ENCODE data around the gene DPP4.

Gene DPP4

DNA sequence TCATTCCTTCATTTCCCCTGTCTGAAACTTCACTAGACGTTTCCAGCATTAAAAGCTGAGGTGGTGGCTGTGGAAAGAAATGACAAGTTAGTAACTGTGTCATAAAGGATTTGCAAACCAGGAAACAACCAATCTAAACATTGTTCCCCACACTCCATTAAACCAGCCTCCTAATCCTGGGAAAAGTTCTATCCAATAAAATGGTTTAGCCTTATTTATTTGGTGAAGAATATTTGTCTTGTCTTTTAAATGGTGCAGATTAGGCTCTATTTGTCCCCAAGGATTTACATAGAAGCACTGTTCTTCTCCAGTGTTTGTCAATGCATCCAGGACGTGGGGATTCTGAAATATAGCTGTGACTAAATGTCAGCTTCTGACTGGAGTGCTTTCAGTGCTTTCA lies 10.5 kb upstream of the DPP4 start:
- H3K4me3 ChIP-seq (ENCODE audit: extremely low read depth, insufficient read depth, low read length, poor library complexity, severe bottlenecking), result no peak overlapping the region
- WGBS, 2 experiments (ENCODE audit: insufficient coverage in 2 of 2), result no CpG with 5 or more reads among the region's 2 CpGs
- no peak overlapping the region for H3K27ac ChIP-seq (ENCODE audit: low read depth, low read length, severe bottlenecking)

DNA sequence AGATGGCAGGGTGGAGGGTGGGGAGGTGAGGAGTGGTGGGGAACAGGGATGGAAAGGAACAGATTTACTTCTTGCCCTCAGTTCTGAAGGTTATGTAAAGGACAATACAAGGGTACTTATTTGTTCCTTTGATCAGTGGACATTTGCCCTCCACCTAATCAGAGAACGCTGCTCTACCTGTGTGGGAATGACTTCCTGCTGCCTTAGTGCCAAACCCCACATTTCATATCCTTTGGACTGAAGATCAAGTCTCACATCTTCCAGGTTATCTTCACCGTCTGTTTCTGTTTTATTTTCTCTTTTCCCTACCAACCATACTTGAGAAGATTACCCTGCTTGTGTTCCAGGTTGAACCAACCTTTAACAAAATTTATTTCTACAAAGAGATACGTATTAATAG lies 8.7 kb upstream of the DPP4 start:
- WGBS, 2 experiments (ENCODE audit: insufficient coverage in 2 of 2), result 50% methylated on average over 2 of the region's 3 CpGs
- Histone ChIP-seq H3K27ac (ENCODE audit: low read depth, low read length, severe bottlenecking) (no peak overlapping the region), H3K4me3 (ENCODE audit: extremely low read depth, insufficient read depth, low read length, poor library complexity, severe bottlenecking) (no peak overlapping the region), H3K9me3 (ENCODE audit: control insufficient read depth, low read length) (peaks cover 3% of the 10 kb centered on the region), H3K4me1 (ENCODE audit: control insufficient read depth, insufficient read depth, low read length, poor library complexity, severe bottlenecking) (peaks cover 7% of the 10 kb centered on the region), H3K36me3 (ENCODE audit: control insufficient read depth, insufficient read depth, low read length) (no peaks in the 10 kb centered on the region)

More for the DNA sequence above, 10.5 kb upstream of the DPP4 start:
- H3K36me3 ChIP-seq (ENCODE audit: control insufficient read depth, insufficient read depth, low read length), result no peaks in the 10 kb centered on the region
- peaks cover 7% of the 10 kb centered on the region for H3K4me1 ChIP-seq (ENCODE audit: control insufficient read depth, insufficient read depth, low read length, poor library complexity, severe bottlenecking)
- no peaks in the 10 kb centered on the region for H3K9me3 ChIP-seq (ENCODE audit: control insufficient read depth, low read length)

DNA sequence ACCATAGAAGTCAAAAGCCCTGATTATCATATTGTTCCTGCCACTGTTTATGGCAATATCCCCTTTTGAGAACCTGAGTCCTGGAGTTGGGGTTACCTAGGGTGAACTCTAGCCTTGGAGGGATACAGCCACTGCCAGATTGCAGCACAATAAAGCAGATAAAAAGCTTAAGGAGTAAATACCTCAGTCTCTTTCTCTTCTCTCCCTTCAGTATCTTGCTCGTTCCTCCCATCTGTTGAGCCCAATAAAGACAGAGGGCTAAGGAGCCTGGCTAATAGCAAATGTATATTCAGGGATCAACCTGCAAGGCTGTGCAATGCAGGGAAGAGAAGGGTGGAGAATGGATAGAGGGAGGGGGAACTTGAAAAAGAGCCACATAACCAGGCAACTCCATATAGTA lies 8.0 kb upstream of the DPP4 start:
- H3K4me1 ChIP-seq (ENCODE audit: control insufficient read depth, insufficient read depth, low read length, poor library complexity, severe bottlenecking), result peaks cover 7% of the 10 kb centered on the region
- no peaks in the 10 kb centered on the region for H3K36me3 ChIP-seq (ENCODE audit: control insufficient read depth, insufficient read depth, low read length)
- H3K27ac ChIP-seq (ENCODE audit: low read depth, low read length, severe bottlenecking), result no peak overlapping the region
- no peak overlapping the region for H3K4me3 ChIP-seq (ENCODE audit: extremely low read depth, insufficient read depth, low read length, poor library complexity, severe bottlenecking)
- H3K9me3 ChIP-seq (ENCODE audit: control insufficient read depth, low read length), result peaks cover 6% of the 10 kb centered on the region
- 80% methylated on average over 1 of the region's 1 CpG; no CpG with 5 or more reads in 1 of the 2 experiments for WGBS, 2 experiments (ENCODE audit: insufficient coverage in 2 of 2)

- Histone ChIP-seq H3K4me3 (ENCODE audit: extremely low read depth, insufficient read depth, low read length, poor library complexity, severe bottlenecking) (no peak overlapping the region), H3K9me3 (ENCODE audit: control insufficient read depth, low read length) (peaks cover 6% of the 10 kb centered on the region)
These were observed 5.5 kb upstream of the DPP4 start for GRCh38 chr2:162079514-162079913.

GRCh38 chr2:162075689-162076132 lies 1.7 kb upstream of the DPP4 start:
- H3K4me1 ChIP-seq (ENCODE audit: control insufficient read depth, insufficient read depth, low read length, poor library complexity, severe bottlenecking), result peaks cover 9% of the 10 kb centered on the region
- H3K36me3 ChIP-seq (ENCODE audit: control insufficient read depth, insufficient read depth, low read length), result no peaks in the 10 kb centered on the region
- no peak overlapping the region for H3K27ac ChIP-seq (ENCODE audit: low read depth, low read length, severe bottlenecking)
- H3K4me3 ChIP-seq (ENCODE audit: extremely low read depth, insufficient read depth, low read length, poor library complexity, severe bottlenecking), result no peak overlapping the region
- H3K9me3 ChIP-seq (ENCODE audit: control insufficient read depth, low read length), result peaks cover 6% of the 10 kb centered on the region
- 79 to 92% methylated on average over 2 of the region's 2 CpGs for WGBS, 2 experiments (ENCODE audit: insufficient coverage in 2 of 2)

More at GRCh38 chr2:162079514-162079913, 5.5 kb upstream of the DPP4 start:
- H3K36me3 ChIP-seq (ENCODE audit: control insufficient read depth, insufficient read depth, low read length), result no peaks in the 10 kb centered on the region
- no peak overlapping the region for H3K27ac ChIP-seq (ENCODE audit: low read depth, low read length, severe bottlenecking)
- H3K4me1 ChIP-seq (ENCODE audit: control insufficient read depth, insufficient read depth, low read length, poor library complexity, severe bottlenecking), result no peaks in the 10 kb centered on the region
- WGBS, 2 experiments (ENCODE audit: insufficient coverage in 2 of 2), result 80 to 83% methylated on average over 1 of the region's 2 CpGs

DNA sequence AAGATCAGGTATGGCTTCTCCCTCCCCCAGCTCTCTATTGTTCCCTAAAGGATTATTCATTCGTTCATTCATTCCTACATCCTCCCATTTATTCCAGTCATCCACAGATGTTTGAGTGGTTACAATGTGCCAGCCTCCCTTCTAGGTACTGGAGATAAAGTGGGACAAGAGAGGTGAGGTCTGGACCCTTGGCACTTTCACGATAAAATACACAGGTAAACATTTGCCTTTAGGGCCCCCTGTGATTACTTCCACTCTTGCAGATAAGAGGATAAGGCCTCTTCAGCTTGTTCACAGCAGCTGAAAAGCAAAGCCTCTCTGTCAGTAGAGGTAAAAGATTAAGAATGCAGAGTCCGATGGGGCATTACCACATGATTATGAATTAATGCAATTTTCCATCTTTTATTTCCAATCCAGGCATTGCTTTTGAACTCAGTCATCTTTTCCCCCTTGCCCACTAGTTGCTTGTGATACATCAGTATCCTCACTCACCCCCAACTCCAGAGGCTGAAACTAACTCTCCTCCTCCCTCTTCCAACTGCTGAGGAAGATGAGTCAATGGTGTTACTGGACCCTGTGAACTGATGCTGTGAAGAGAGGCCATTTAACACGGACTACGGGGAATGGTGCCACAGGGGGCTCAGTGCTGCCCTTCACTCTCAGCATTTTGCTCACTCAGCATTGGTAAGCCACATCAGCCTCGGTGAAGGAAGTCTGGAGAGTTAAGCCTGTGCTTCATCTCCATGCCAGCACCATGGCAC lies 1.1 kb upstream of the DPP4 start:
- Histone ChIP-seq H3K36me3 (ENCODE audit: control insufficient read depth, insufficient read depth, low read length) (no peaks in the 10 kb centered on the region), H3K4me3 (ENCODE audit: extremely low read depth, insufficient read depth, low read length, poor library complexity, severe bottlenecking) (no peak overlapping the region), H3K27ac (ENCODE audit: low read depth, low read length, severe bottlenecking) (no peak overlapping the region), H3K4me1 (ENCODE audit: control insufficient read depth, insufficient read depth, low read length, poor library complexity, severe bottlenecking) (peaks cover 14% of the 10 kb centered on the region), H3K9me3 (ENCODE audit: control insufficient read depth, low read length) (peaks cover 6% of the 10 kb centered on the region)
- WGBS, 2 experiments (ENCODE audit: insufficient coverage in 2 of 2), result 59 to 61% methylated on average over 3 to 4 of the region's 6 CpGs

- no peaks in the 10 kb centered on the region for H3K36me3 ChIP-seq (ENCODE audit: control insufficient read depth, insufficient read depth, low read length)
- H3K9me3 ChIP-seq (ENCODE audit: control insufficient read depth, low read length), result peaks cover 6% of the 10 kb centered on the region
- H3K4me3 ChIP-seq (ENCODE audit: extremely low read depth, insufficient read depth, low read length, poor library complexity, severe bottlenecking), result no peak overlapping the region
- H3K4me1 ChIP-seq (ENCODE audit: control insufficient read depth, insufficient read depth, low read length, poor library complexity, severe bottlenecking), result peaks cover 14% of the 10 kb centered on the region
- 71% methylated on average over 1 of the region's 2 CpGs; no CpG with 5 or more reads in 1 of the 2 experiments for WGBS, 2 experiments (ENCODE audit: insufficient coverage in 2 of 2)
- H3K27ac ChIP-seq (ENCODE audit: low read depth, low read length, severe bottlenecking), result no peak overlapping the region
These were observed 549 bp upstream of the DPP4 start for GRCh38 chr2:162074632-162074895.

- Histone ChIP-seq H3K36me3 (ENCODE audit: control insufficient read depth, insufficient read depth, low read length) (no peaks in the 10 kb centered on the region), H3K4me3 (ENCODE audit: extremely low read depth, insufficient read depth, low read length, poor library complexity, severe bottlenecking) (peak overlapping the region; percentile 35), H3K9me3 (ENCODE audit: control insufficient read depth, low read length) (peaks cover 6% of the 10 kb centered on the region), H3K4me1 (ENCODE audit: control insufficient read depth, insufficient read depth, low read length, poor library complexity, severe bottlenecking) (peaks cover 14% of the 10 kb centered on the region), H3K27ac (ENCODE audit: low read depth, low read length, severe bottlenecking) (no peak overlapping the region)
- 12 to 20% methylated on average over 35 of the region's 37 CpGs for WGBS, 2 experiments (ENCODE audit: insufficient coverage in 2 of 2)
These were observed 783 bp downstream of the DPP4 start for GRCh38 chr2:162072976-162073887.

DNA sequence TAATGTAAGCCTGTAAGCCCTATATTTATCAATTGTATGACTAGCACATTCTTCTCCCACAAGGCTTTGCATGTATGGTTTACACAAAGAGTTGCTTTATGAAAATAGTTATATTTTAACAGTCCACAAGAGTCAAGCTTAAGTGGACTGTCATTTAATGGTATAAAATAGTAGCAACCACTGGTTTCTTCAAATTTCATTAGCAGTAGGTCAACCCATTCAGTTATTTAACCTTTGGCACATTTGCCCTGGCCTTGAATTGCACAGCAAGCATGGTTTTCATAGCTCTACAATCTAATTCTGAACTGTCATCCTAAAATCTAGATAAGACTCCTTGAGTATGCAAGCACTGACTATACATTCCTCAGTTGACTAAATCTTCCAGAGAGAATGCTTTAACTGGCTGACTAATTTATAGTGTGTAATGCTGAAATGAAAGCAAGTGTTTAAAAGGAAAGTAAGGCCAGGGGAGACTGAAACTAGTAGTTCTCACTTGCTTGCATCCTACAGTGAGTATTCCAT lies 1.8 kb downstream of the DPP4 start:
- H3K27ac ChIP-seq (ENCODE audit: low read depth, low read length, severe bottlenecking), result no peak overlapping the region

GRCh38 chr2:162071001-162071400 lies 3.0 kb downstream of the DPP4 start:
- Histone ChIP-seq H3K27ac (ENCODE audit: low read depth, low read length, severe bottlenecking) (no peak overlapping the region), H3K36me3 (ENCODE audit: control insufficient read depth, insufficient read depth, low read length) (no peaks in the 10 kb centered on the region), H3K9me3 (ENCODE audit: control insufficient read depth, low read length) (no peaks in the 10 kb centered on the region), H3K4me3 (ENCODE audit: extremely low read depth, insufficient read depth, low read length, poor library complexity, severe bottlenecking) (no peak overlapping the region), H3K4me1 (ENCODE audit: control insufficient read depth, insufficient read depth, low read length, poor library complexity, severe bottlenecking) (peaks cover 14% of the 10 kb centered on the region)
- 82 to 100% methylated on average over 2 of the region's 2 CpGs for WGBS, 2 experiments (ENCODE audit: insufficient coverage in 2 of 2)

More for the DNA sequence above, 1.8 kb downstream of the DPP4 start:
- no peaks in the 10 kb centered on the region for H3K9me3 ChIP-seq (ENCODE audit: control insufficient read depth, low read length)
- no peaks in the 10 kb centered on the region for H3K36me3 ChIP-seq (ENCODE audit: control insufficient read depth, insufficient read depth, low read length)
- H3K4me3 ChIP-seq (ENCODE audit: extremely low read depth, insufficient read depth, low read length, poor library complexity, severe bottlenecking), result no peak overlapping the region
- H3K4me1 ChIP-seq (ENCODE audit: control insufficient read depth, insufficient read depth, low read length, poor library complexity, severe bottlenecking), result peaks cover 14% of the 10 kb centered on the region
